Body of pancreas (tissue), 4 donors: ENCODE measurements around the gene GH1.

Experiments used
- CTCF ChIP-seq, 7 experiments: fragments of 450-650 bp in 4 of 7; fragments of 200-600 bp in 3 of 7; sonication (generic) in 3 of 7; IDR thresholded peaks; one replicate each; pipeline ENCODE4 v1.5.1; 2016 to 2019; ENCODE audit warnings: antibody characterized with exemption in 7 of 7
- POLR2A ChIP-seq, 3 donors: fragments of 450-650 bp; IDR thresholded peaks; one replicate each; pipeline ENCODE4 v1.6.1; 2016; ENCODE audit warnings: antibody characterized with exemption in 3 of 3, mild to moderate bottlenecking in 2 of 3

- TF ChIP-seq CTCF (IDR thresholded peaks at IDR 0.05) (no peak), POLR2A (IDR thresholded peaks at IDR 0.05) (no peak)
Observed at GRCh38 chr17:63960430-63960829, 41.8 kb upstream of the GH1 start.
